H1 (cell line): ENCODE data around the gene CTXN1. TPM values are rescaled to one million over a fixed set of nuclear protein-coding genes. Genes with fewer than 3 reads are reported as not detected.

Source experiments
- CTCF ChIA-PET: fragments of 300-600 bp; sonication (Branson Sonifier 250); formaldehyde crosslinking; loops from one replicate; lab custom pipeline; 2021; ENCODE audit not compliant: partially characterized antibody; lab: Charles Lee
- POLR2A ChIA-PET: fragments of 300-600 bp; sonication (Branson Sonifier 250); formaldehyde crosslinking; loops from one replicate; lab custom pipeline; 2021; ENCODE audit warnings: inconsistent platforms; ENCODE audit not compliant: partially characterized antibody; lab: Charles Lee
- DNase-seq, 2 experiments: peaks; one replicate each; pipeline versions ENCODE4 v3.0.0 to v3.0.0-alpha.2; 2010 to 2022; ENCODE audit warnings: low spot score in 2 of 2, low read depth in 1 of 2, mixed read lengths in 1 of 2
- FAIRE-seq: peaks from 2 replicates; lab custom pipeline; 2011; peaks lifted over from hg19 to GRCh38; lab: Jason Lieb, UNC
- H2AFZ ChIP-seq: 2 replicates; pipeline ENCODE4 v1.8.1; 2012; ENCODE audit warnings: low read length, inconsistent platforms
- H2AK5ac ChIP-seq: 2 replicates; pipeline ENCODE4 v1.6.1; 2013; ENCODE audit warnings: low read depth, low read length
- H2BK120ac ChIP-seq: replicated peaks from 2 replicates; pipeline ENCODE3; 2013; ENCODE audit warnings: low read depth, low read length, inconsistent platforms
- H2BK12ac ChIP-seq: 2 replicates; pipeline ENCODE4 v1.6.1; 2013; ENCODE audit warnings: low read depth, low read length
- H2BK15ac ChIP-seq: 2 replicates; pipeline ENCODE4 v1.6.1; 2013; ENCODE audit warnings: low read length
- H2BK20ac ChIP-seq: 2 replicates; pipeline ENCODE4 v1.6.1; 2013; ENCODE audit warnings: low read length
- H2BK5ac ChIP-seq: 2 replicates; pipeline ENCODE4 v1.6.1; 2013; ENCODE audit warnings: low read depth, low read length
- H3K14ac ChIP-seq: 2 replicates; pipeline ENCODE4 v1.6.1; 2013; ENCODE audit warnings: inconsistent platforms; ENCODE audit not compliant: insufficient read length
- H3K18ac ChIP-seq: 2 replicates; pipeline ENCODE4 v1.6.1; 2013; ENCODE audit warnings: low read length; ENCODE audit errors: extremely low read depth
- H3K23ac ChIP-seq: 2 replicates; pipeline ENCODE4 v1.6.1; 2013; ENCODE audit warnings: inconsistent platforms; ENCODE audit not compliant: insufficient read length
- H3K23me2 ChIP-seq: 2 replicates; pipeline ENCODE4 v1.6.1; 2013; ENCODE audit warnings: low read depth, low read length
- H3K27ac ChIP-seq: 2 replicates; pipeline ENCODE4 v1.6.1; 2011; ENCODE audit warnings: low read depth, low read length, inconsistent platforms
- H3K27me3 ChIP-seq, 4 experiments: replicated peaks in 1 of 4; 1 replicate in 1 of 4; 2 replicates in 3 of 4; pipeline versions ENCODE4 v1.6.1 to v1.8.1; 2011 to 2013; ENCODE audit warnings: low read length in 3 of 4, mild to moderate bottlenecking in 3 of 4, inconsistent platforms in 2 of 4, mixed read lengths in 2 of 4, moderate library complexity in 1 of 4; ENCODE audit not compliant: control insufficient read depth in 3 of 4, insufficient read depth in 3 of 4; ENCODE audit errors: extremely low read depth in 1 of 4
- H3K36me3 ChIP-seq, 4 experiments: 2 replicates each; pipeline versions ENCODE4 v1.6.1 to v1.8.1; 2011 to 2013; ENCODE audit warnings: mild to moderate bottlenecking in 4 of 4, low read length in 3 of 4, moderate library complexity in 2 of 4, control low read depth in 1 of 4, inconsistent platforms in 1 of 4; ENCODE audit not compliant: insufficient read depth in 4 of 4, control insufficient read depth in 2 of 4
- H3K4ac ChIP-seq: replicated peaks from 2 replicates; pipeline ENCODE3; 2013; ENCODE audit warnings: low read length, low read depth, mixed read lengths, inconsistent platforms; ENCODE audit not compliant: insufficient read length
- H3K4me1 ChIP-seq, 4 experiments: replicated peaks in 1 of 4; 1 replicate in 1 of 4; 2 replicates in 3 of 4; pipeline versions ENCODE4 v1.6.1 to v1.8.1; 2011 to 2013; ENCODE audit warnings: low read length in 3 of 4, inconsistent platforms in 2 of 4, mixed read lengths in 1 of 4; ENCODE audit not compliant: insufficient read depth in 4 of 4, control insufficient read depth in 3 of 4
- H3K4me2 ChIP-seq, 2 experiments: 2 replicates each; pipeline versions ENCODE4 v1.6.1 to v1.8.1; 2011 to 2013; ENCODE audit warnings: low read depth in 2 of 2, low read length in 2 of 2, control low read depth in 1 of 2, inconsistent platforms in 1 of 2, mild to moderate bottlenecking in 1 of 2; ENCODE audit not compliant: insufficient read depth in 1 of 2
- H3K4me3 ChIP-seq, 4 experiments: fragments of 200-600, 300-600 bp in 1 of 4; sonication (generic), shearing (Covaris generic), sonication (Bioruptor Twin) in 1 of 4; 2 replicates each; pipeline versions ENCODE4 v1.5.1 to v1.8.1; 2011 to 2016; ENCODE audit warnings: low read length in 4 of 4, low read depth in 3 of 4, control low read depth in 2 of 4, inconsistent platforms in 2 of 4, mild to moderate bottlenecking in 2 of 4, mixed read lengths in 1 of 4, moderate library complexity in 1 of 4; ENCODE audit not compliant: insufficient read depth in 2 of 4; ENCODE audit errors: extremely low read depth in 1 of 4
- H3K56ac ChIP-seq: replicated peaks from 2 replicates; pipeline ENCODE3; 2013; ENCODE audit warnings: low read depth, mild to moderate bottlenecking, mixed read lengths, low read length, inconsistent platforms; ENCODE audit not compliant: insufficient read length
- H3K79me1 ChIP-seq: 2 replicates; pipeline ENCODE4 v1.6.1; 2013; ENCODE audit warnings: low read depth, low read length, control low read depth
- H3K79me2 ChIP-seq, 2 experiments: 2 replicates each; pipeline versions ENCODE4 v1.6.1 to v1.8.1; 2012 to 2013; ENCODE audit warnings: low read length in 2 of 2, mild to moderate bottlenecking in 2 of 2, inconsistent platforms in 1 of 2; ENCODE audit not compliant: insufficient read depth in 2 of 2, control insufficient read depth in 1 of 2
- H3K9ac ChIP-seq, 4 experiments: replicated peaks in 1 of 4; 1 replicate in 1 of 4; 2 replicates in 3 of 4; pipeline versions ENCODE4 v1.6.1 to v1.8.1; 2011 to 2013; ENCODE audit warnings: low read depth in 3 of 4, low read length in 3 of 4, control low read depth in 2 of 4, mild to moderate bottlenecking in 2 of 4, moderate library complexity in 2 of 4, inconsistent platforms in 1 of 4; ENCODE audit errors: extremely low read depth in 1 of 4
- H3K9me3 ChIP-seq, 2 experiments: 2 replicates each; pipeline versions ENCODE4 v1.6.1 to v1.8.1; 2012 to 2013; ENCODE audit warnings: mild to moderate bottlenecking in 2 of 2, moderate library complexity in 2 of 2, control low read depth in 1 of 2, inconsistent platforms in 1 of 2, low read depth in 1 of 2, low read length in 1 of 2, mixed read lengths in 1 of 2; ENCODE audit not compliant: insufficient read depth in 2 of 2
- H4K20me1 ChIP-seq, 2 experiments: replicated peaks in 1 of 2; 2 replicates each; pipeline versions ENCODE3 to v1.8.1; 2011 to 2013; ENCODE audit warnings: inconsistent platforms in 2 of 2, low read length in 2 of 2, mild to moderate bottlenecking in 1 of 2; ENCODE audit not compliant: insufficient read depth in 2 of 2, control insufficient read depth in 1 of 2
- H4K5ac ChIP-seq: 2 replicates; pipeline ENCODE4 v1.6.1; 2013; ENCODE audit warnings: low read length, low read depth, mixed read lengths, inconsistent platforms; ENCODE audit not compliant: insufficient read length
- H4K8ac ChIP-seq: 2 replicates; pipeline ENCODE4 v1.8.0; 2013; ENCODE audit warnings: mild to moderate bottlenecking, moderate library complexity, low read length, inconsistent platforms; ENCODE audit not compliant: insufficient read depth; ENCODE audit errors: extremely low read depth
- H4K91ac ChIP-seq: replicated peaks from 2 replicates; pipeline ENCODE3; 2013; ENCODE audit warnings: low read length, mixed read lengths, inconsistent platforms; ENCODE audit not compliant: insufficient read length
- BRCA1 ChIP-seq: IDR thresholded peaks from 2 replicates; pipeline ENCODE4 v1.6.1; 2012; ENCODE audit warnings: low read depth, low read length, improper control_type of control experiment
- CBX8 ChIP-seq: fragments of 300-800, 300-1000 bp; sonication (generic); IDR thresholded peaks from 2 replicates; pipeline ENCODE4 v1.7.1; 2016; ENCODE audit warnings: low read depth, low read length, borderline replicate concordance
- CHD1 ChIP-seq: IDR thresholded peaks from 2 replicates; pipeline ENCODE4 v1.6.1; 2012; ENCODE audit warnings: low read depth, low read length, improper control_type of control experiment
- HDAC6 ChIP-seq: IDR thresholded peaks from one replicate; pipeline ENCODE4 v1.7.1; 2012; ENCODE audit warnings: low read depth, mild to moderate bottlenecking, inconsistent platforms, low read length, moderate library complexity
- KDM5A ChIP-seq: fragments of 200-600 bp; IDR thresholded peaks from 2 replicates; pipeline ENCODE4 v1.7.1; 2012; ENCODE audit warnings: mild to moderate bottlenecking, low read length, inconsistent platforms, mixed read lengths
- WGBS, 2 experiments: shearing (Covaris generic) in 1 of 2; methylation state at CpG; one replicate each; pipeline versions ENCODE4 v1.1.6 to v1.1.7; 2013 to 2015; ENCODE audit warnings: low lambda C conversion rate in 2 of 2, mixed read lengths in 2 of 2, inconsistent platforms in 1 of 2, low coverage in 1 of 2, missing lambda C conversion rate in 1 of 2; ENCODE audit not compliant: insufficient replicate concordance in 2 of 2, insufficient coverage in 1 of 2, insufficient read length in 1 of 2; ENCODE audit errors: extremely low coverage in 1 of 2, missing lambda C conversion rate in 1 of 2; 5-methylcytosine and 5-hydroxymethylcytosine counted together
- polyA plus RNA-seq, 7 experiments: library from polyadenylated mRNA; depleted of rRNA in 3 of 7; stranded (reverse) in 5 of 7; unstranded in 2 of 7; fragments of >200 nt in 5 of 7; fragments of 200-250 nt in 2 of 7; gene quantifications; 1 replicate in 5 of 7; 2 replicates in 1 of 7; 4 replicates in 1 of 7; pipeline versions ENCODE4 v1.2.1 to v1.2.3, GENCODE V29; 2011 to 2013; ENCODE audit warnings: missing spikeins in 2 of 7, mixed read lengths in 2 of 7
- total RNA-seq: library from RNA; stranded (reverse); fragmentation: NEBNext Ultra II Directional; extraction: Animal tissue kit (Norgen Biotek cat#: 25700); gene quantifications from 2 replicates; pipeline ENCODE4 v1.2.1, GENCODE V29; 2021

CTXN1 gene
- total and polyA plus RNA-seq, 2 of the 8 experiments (the other 6 are each of a cell fraction or from before 2014, with no cell fraction given): 16.4 to 58.0 TPM

DNA sequence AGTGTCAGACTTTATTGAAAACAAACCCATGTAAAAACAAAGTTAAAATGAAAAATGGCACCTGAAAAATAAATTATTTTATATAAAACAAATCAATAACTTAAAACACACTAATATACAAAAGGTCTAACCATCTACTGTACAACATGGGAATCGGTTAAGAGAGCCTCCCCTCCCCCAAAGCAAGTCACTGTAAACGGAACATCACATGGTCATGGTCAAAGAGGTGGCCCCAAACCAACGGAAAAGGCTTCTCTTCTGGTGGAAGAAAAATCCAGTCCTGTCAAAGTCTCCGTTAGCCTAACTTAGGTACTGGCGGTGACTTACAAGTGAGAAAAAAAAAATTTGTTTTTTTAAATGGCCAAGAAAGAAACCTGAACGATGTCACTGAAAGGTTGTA, 33.3 kb upstream of the CTXN1 start:
- H3K23ac ChIP-seq: no peak overlapping the region
- ChIA-PET POLR2A (interaction anchor here (1.5 to 4.5 kb wide), 3 partner anchors 10 to 15 kb away, joined by 3 to 23 read pairs (median 8); partner anchors contain the start of gene TIMM44), CTCF (interaction anchor here (1.8 to 2.9 kb wide), 2 partner anchors 12 to 16 kb away, joined by 5 to 12 read pairs; partner anchors contain the start of gene TIMM44)
- no peak overlapping the region for H3K4me2 ChIP-seq
- H3K36me3 ChIP-seq: peaks cover 16 to 34% (median 26%) of the 10 kb centered on the region in 4 experiments
- no peak for DNase-seq
- no peak overlapping the region for H3K14ac ChIP-seq
- H2BK5ac ChIP-seq: no peak overlapping the region
- no peaks in the 10 kb centered on the region for H3K4me1 ChIP-seq
- no peaks in the 10 kb centered on the region for H3K9me3 ChIP-seq
- H2AFZ ChIP-seq: no peak overlapping the region
- H4K5ac ChIP-seq: no peak overlapping the region
- no peak overlapping the region for H4K91ac ChIP-seq
- H3K27me3 ChIP-seq: no peaks in the 10 kb centered on the region; a peak in 1 of 7 replicates
- no peak overlapping the region for H2BK15ac ChIP-seq
- no peak overlapping the region for H2AK5ac ChIP-seq
- H3K27ac ChIP-seq: no peak overlapping the region
- peaks cover 3 to 5% of the 10 kb centered on the region in 2 experiments for H4K20me1 ChIP-seq
- no peak overlapping the region for H4K8ac ChIP-seq
- no peak for FAIRE-seq
- H2BK12ac ChIP-seq: no peak overlapping the region
- WGBS, 2 experiments: 92% methylated on average over 6 of the region's 6 CpGs; no CpG with 5 or more reads in 1 of the 2 experiments
- H3K18ac ChIP-seq: no peak overlapping the region
- H3K9ac ChIP-seq: no peak overlapping the region
- H3K79me2 ChIP-seq: no peaks in the 10 kb centered on the region
- no peak overlapping the region for H2BK120ac ChIP-seq
- TF ChIP-seq BRCA1 (no peak), KDM5A (no peak), HDAC6 (no peak), CHD1 (no peak), CBX8 (no peak)
- TF ChIP-seq, all 59 proteins: peak for 0
- H2BK20ac ChIP-seq: no peak overlapping the region
- H3K4ac ChIP-seq: no peak overlapping the region
- H3K56ac ChIP-seq: no peak overlapping the region
- no peaks in the 10 kb centered on the region for H3K23me2 ChIP-seq
- H3K79me1 ChIP-seq: no peaks in the 10 kb centered on the region; the same call in 1 of the 2 replicates
- no peak overlapping the region for H3K4me3 ChIP-seq
